Activated B cell treated with CpG ODN at 0.5 μM for 24 hours (primary cell): ENCODE results near the gene OR12D2. TPM values are rescaled to one million over a fixed set of nuclear protein-coding genes. Genes with fewer than 3 reads are reported as not detected.
"Not testable (repeated sequence)": the region's sequence is repeated elsewhere in the genome, so short reads cannot be mapped to it uniquely, and the experiment has no call there.

Experiments used
- ATAC-seq: fragments of 200-7000 bp; cut with Tn5 transposase; one replicate; pipeline ENCODE4 v1.10.0; 2021; ENCODE audit warnings: low read depth, mild to moderate bottlenecking, moderate library complexity
- CTCF ChIA-PET: fragments of 350-600 bp; sonication (Branson Sonifier 250); formaldehyde crosslinking; loops from one replicate; lab custom pipeline; 2021; ENCODE audit warnings: antibody characterized with exemption; lab: Charles Lee
- POLR2A ChIA-PET: fragments of 350-600 bp; sonication (Branson Sonifier 250); formaldehyde crosslinking; loops from one replicate; lab custom pipeline; 2021; ENCODE audit warnings: antibody characterized with exemption; lab: Charles Lee
- DNase-seq: peaks from one replicate; pipeline ENCODE4 v3.0.0; 2022
- H3K27ac Mint-ChIP-seq: one replicate; pipeline ENCODE4 v1.8.0; 2020; ENCODE audit warnings: mixed read lengths
- H3K27me3 Mint-ChIP-seq: one replicate; pipeline ENCODE4 v1.8.0; 2021; ENCODE audit warnings: mixed read lengths
- H3K36me3 Mint-ChIP-seq: one replicate; pipeline ENCODE4 v1.8.0; 2021; ENCODE audit warnings: low read depth, mixed read lengths
- H3K4me1 Mint-ChIP-seq: one replicate; pipeline ENCODE4 v1.8.0; 2021; ENCODE audit warnings: mixed read lengths
- H3K4me3 Mint-ChIP-seq: one replicate; pipeline ENCODE4 v1.8.0; 2020; ENCODE audit warnings: mild to moderate bottlenecking, mixed read lengths
- H3K9me3 Mint-ChIP-seq: one replicate; pipeline ENCODE4 v1.8.0; 2020; ENCODE audit warnings: mixed read lengths
- intact Hi-C: fragments of 100-400 bp; cut with micrococcal nuclease; formaldehyde crosslinking; loops from one replicate; pipeline ENCODE4 v1.15.1; 2024
- total RNA-seq: library from RNA; stranded (reverse); gene quantifications from 2 replicates; pipeline ENCODE4 v1.2.3, GENCODE V29; 2022
- TF ChIP-seq, protein P1 (sequence below): fragments of 200-600 bp; IDR thresholded peaks from one replicate; pipeline ENCODE4 v1.8.0; 2022; ENCODE audit warnings: antibody characterized with exemption, mild to moderate bottlenecking

The OR12D2 gene
- total RNA-seq, result not detected in 2 replicates

DNA sequence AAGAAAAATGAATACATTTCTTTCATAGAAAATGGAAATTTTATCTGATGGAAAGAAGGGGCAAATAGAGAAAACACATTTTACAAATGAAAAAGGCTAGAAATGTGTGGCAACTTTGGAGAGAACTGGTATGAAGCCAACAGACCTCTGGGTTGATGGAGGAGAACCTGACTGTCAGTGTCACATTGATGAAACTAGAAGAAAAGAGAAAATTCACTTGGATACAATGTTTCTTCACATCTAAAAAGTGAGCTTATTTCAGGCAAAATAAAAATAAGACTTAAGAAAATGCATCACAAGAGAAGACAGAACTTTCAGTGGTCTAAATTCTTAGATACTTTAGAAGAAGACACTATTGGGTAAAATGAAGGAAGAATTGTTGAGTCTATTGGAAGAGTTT, at the start of gene OR12D2:
TSS of gene OR12D2 (plus strand) at position 301 of the 400 bp plus-strand sequence. CDS start 1,069 bp downstream, outside the sequence.
- TF ChIP-seq, protein P1, sequence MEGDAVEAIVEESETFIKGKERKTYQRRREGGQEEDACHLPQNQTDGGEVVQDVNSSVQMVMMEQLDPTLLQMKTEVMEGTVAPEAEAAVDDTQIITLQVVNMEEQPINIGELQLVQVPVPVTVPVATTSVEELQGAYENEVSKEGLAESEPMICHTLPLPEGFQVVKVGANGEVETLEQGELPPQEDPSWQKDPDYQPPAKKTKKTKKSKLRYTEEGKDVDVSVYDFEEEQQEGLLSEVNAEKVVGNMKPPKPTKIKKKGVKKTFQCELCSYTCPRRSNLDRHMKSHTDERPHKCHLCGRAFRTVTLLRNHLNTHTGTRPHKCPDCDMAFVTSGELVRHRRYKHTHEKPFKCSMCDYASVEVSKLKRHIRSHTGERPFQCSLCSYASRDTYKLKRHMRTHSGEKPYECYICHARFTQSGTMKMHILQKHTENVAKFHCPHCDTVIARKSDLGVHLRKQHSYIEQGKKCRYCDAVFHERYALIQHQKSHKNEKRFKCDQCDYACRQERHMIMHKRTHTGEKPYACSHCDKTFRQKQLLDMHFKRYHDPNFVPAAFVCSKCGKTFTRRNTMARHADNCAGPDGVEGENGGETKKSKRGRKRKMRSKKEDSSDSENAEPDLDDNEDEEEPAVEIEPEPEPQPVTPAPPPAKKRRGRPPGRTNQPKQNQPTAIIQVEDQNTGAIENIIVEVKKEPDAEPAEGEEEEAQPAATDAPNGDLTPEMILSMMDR, result no peak
- Mint-ChIP-seq H3K9me3 (no peaks in the 10 kb centered on the region), H3K27ac (no peak within 1 kb of the TSS), H3K36me3 (no peaks in the 10 kb centered on the region), H3K27me3 (peaks cover 29% of the 10 kb centered on the region), H3K4me3 (no peak within 1 kb of the TSS), H3K4me1 (no peaks in the 10 kb centered on the region)
- POLR2A ChIA-PET, result no interaction called here
- CTCF ChIA-PET, result no interaction called here
- ATAC-seq, result no peak
- DNase-seq, result no peak
- intact Hi-C loops, result no loop called here

DNA sequence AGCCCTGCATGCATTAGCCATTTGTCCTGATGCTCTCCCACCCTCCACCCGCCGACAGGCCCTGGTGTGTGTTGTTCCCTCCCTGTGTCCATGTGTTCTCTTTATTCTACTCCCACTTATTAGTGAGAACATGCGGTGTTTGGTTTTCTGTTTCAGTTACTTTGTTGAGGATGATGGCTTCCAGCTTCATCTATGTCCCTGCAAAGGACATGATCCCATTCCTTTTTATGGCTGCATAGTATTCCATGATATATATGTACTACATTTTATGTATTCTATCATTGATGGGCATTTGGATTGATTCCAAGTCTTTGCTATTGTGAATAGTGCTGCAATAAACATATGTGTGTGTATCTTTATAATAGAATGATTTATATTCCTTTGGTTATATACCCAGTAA, 46.1 kb upstream of the OR12D2 start:
- CTCF ChIA-PET, intact Hi-C loops, H3K36me3 Mint-ChIP-seq, H3K4me1 Mint-ChIP-seq, POLR2A ChIA-PET, H3K27ac Mint-ChIP-seq, ATAC-seq, H3K4me3 Mint-ChIP-seq, DNase-seq: not testable (repeated sequence)
- peaks cover 13% of the 10 kb centered on the region for H3K9me3 Mint-ChIP-seq
- peaks cover 18% of the 10 kb centered on the region for H3K27me3 Mint-ChIP-seq

DNA sequence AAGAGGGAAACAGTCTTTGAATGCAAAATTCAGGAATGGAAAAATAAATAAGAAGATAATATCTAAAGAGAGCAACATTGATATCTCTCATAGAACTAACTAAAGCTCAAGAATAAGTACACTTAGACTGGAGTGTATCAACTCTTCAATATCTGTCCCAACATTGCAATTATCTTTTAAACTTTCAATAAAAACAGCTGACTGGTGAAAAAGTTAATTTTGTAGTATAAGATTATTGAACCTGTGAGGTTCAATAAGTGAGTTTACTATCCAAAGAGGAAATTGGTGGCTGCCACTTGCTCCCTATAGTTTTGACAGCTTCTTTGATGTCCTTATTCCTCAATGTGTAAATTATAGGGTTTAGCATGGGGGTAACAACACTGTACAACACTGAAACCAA, 40.5 kb upstream of the OR12D2 start:
- no peak overlapping the region for H3K27ac Mint-ChIP-seq
- no peaks in the 10 kb centered on the region for H3K4me1 Mint-ChIP-seq
- intact Hi-C loops, result no loop called here
- H3K27me3 Mint-ChIP-seq, result peaks cover 22% of the 10 kb centered on the region
- TF ChIP-seq, protein P1, result no peak
- no peak overlapping the region for H3K4me3 Mint-ChIP-seq
- CTCF ChIA-PET, result no interaction called here
- DNase-seq (no peak), ATAC-seq (no peak)
- H3K36me3 Mint-ChIP-seq, result no peaks in the 10 kb centered on the region
- H3K9me3 Mint-ChIP-seq, result peaks cover 10% of the 10 kb centered on the region
- POLR2A ChIA-PET, result no interaction called here

DNA sequence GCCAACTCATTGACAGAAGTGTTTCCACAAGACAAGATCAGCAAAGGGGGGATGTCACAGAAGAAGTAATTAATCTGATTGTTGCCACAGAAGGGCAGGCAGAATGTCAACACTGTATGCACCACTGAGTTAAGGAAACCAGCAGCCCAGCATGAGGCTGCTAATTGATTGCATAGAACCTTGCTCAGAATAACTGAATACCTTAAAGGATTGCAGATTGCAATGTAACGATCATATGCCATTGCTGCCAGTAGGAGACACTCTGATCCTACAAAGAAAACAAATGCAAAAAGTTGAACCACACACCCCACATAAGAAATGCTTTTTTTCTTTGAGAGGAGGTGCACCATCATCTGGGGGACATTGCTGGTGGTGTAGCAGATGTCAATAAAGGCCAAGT, 39.8 kb upstream of the OR12D2 start:
- Mint-ChIP-seq H3K4me3 (no peak overlapping the region), H3K4me1 (no peaks in the 10 kb centered on the region), H3K27ac (no peak overlapping the region), H3K27me3 (peaks cover 25% of the 10 kb centered on the region), H3K36me3 (no peaks in the 10 kb centered on the region), H3K9me3 (peaks cover 8% of the 10 kb centered on the region)
- TF ChIP-seq, protein P1, result no peak
- intact Hi-C loops, result no loop called here
- DNase-seq, result no peak
- no peak for ATAC-seq
- POLR2A ChIA-PET, result no interaction called here
- CTCF ChIA-PET, result no interaction called here

- H3K4me1 Mint-ChIP-seq, result no peaks in the 10 kb centered on the region
- ChIA-PET POLR2A (no interaction called here), CTCF (no interaction called here)
- H3K36me3 Mint-ChIP-seq, result no peaks in the 10 kb centered on the region
- ATAC-seq (no peak), DNase-seq (no peak)
- H3K4me3 Mint-ChIP-seq, result no peak within 1 kb of the TSS
- H3K27me3 Mint-ChIP-seq, result peaks cover 18% of the 10 kb centered on the region
- TF ChIP-seq, protein P1, result no peak
- no peak within 1 kb of the TSS for H3K27ac Mint-ChIP-seq
- H3K9me3 Mint-ChIP-seq, result peaks cover 2% of the 10 kb centered on the region
- intact Hi-C loops, result no loop called here
Observed at GRCh38 chr6:29368765-29369164, 26.7 kb upstream of the OR12D2 start, which contains the start of gene OR5V1. OR5V1 (minus strand) TSS chr6:29368865; CDS start chr6:29356195, 12,670 bp downstream.

DNA sequence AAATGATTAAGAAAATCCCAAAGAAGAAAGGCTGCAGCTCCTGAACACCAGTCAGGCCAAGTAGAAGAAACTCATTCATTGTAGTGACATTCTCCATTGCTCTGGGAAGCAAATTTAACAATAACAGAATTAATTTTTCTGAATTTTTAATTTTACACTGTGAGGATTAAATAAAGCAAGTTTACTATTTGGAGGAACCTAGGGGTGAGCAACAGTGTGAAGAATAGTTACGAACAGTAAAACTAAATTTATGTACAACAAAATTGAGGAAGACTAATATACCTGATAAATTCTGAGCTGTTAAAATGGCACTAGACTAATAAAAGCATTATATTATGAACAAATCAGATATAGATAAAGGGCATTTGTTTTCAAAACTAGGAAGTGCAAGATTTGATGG, 20.2 kb upstream of the OR12D2 start, which contains the start of gene OR12D3:
TSS of gene OR12D3 (minus strand) at position 101 of the 400 bp plus-strand sequence. CDS start at position 97, 4 bp downstream.
- Mint-ChIP-seq H3K27ac (no peak within 1 kb of the TSS), H3K4me3 (no peak within 1 kb of the TSS), H3K4me1 (no peaks in the 10 kb centered on the region), H3K27me3 (peaks cover 24% of the 10 kb centered on the region), H3K9me3 (no peaks in the 10 kb centered on the region), H3K36me3 (no peaks in the 10 kb centered on the region)
- ChIA-PET POLR2A (no interaction called here), CTCF (no interaction called here)
- ATAC-seq (no peak), DNase-seq (no peak)
- intact Hi-C loops, result loop anchor here (5.0 kb wide), 1 partner anchor 212 kb away; the partner anchor contains the start of gene OR2H2
- TF ChIP-seq, protein P1, result no peak
